A673 (cell line): ENCODE results near the gene ANO7.

Experiments used
- EZH2 ChIP-seq: fragments of 200-600 bp; sonication (generic); IDR thresholded peaks from 2 replicates; pipeline ENCODE4 v1.6.1; 2017; ENCODE audit warnings: borderline replicate concordance, low read depth, mild to moderate bottlenecking, mixed read lengths, antibody characterized with exemption, low read length; ENCODE audit not compliant: poor library complexity, severe bottlenecking
- TF ChIP-seq, protein P1 (sequence below): fragments of 300-800, 200-600 bp; sonication (generic); conservative IDR thresholded peaks from 2 replicates; pipeline ENCODE4 v1.5.1; 2017; ENCODE audit warnings: low read depth, mild to moderate bottlenecking, antibody characterized with exemption, low read length, moderate library complexity, mixed read lengths

DNA sequence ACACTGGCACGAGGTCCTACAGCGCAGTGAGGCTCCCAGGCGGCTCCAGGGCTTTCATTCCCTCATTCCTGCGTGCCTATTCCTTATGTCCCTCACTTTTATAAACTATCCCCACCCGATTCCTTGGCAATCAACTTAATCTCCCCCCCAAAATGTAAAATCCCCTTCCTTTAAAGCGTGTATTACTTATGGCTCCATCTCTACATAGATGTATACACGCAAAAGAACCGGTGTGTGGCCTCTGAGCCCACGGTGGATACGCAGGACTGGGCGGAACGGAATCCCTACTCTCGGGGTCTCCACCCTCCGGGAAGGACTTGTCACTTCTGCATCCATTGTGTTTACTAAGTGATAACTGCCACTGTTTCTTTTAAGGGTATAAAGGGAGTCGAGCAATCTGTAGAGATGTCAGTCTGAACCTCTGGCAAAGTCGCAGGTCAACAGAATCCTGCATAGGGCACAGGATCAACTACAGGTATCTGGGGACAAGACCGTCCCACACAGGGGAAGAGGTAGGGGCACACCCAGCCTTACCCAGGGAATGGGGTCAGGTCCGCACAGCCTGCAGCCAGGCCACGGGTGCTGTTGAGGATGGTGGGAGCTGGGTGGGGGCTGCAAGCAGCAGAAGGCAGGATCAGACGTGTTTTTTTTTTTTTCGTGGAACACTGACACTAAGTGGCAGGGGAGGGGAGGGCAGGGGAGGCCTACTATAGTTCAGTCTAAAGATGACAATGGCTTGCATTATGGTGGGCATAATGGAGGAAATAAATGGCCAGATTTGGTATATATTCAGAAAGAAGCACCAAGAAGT lies 84.9 kb downstream of the ANO7 start:
- no peak for TF ChIP-seq EZH2
- TF ChIP-seq, protein P1, sequence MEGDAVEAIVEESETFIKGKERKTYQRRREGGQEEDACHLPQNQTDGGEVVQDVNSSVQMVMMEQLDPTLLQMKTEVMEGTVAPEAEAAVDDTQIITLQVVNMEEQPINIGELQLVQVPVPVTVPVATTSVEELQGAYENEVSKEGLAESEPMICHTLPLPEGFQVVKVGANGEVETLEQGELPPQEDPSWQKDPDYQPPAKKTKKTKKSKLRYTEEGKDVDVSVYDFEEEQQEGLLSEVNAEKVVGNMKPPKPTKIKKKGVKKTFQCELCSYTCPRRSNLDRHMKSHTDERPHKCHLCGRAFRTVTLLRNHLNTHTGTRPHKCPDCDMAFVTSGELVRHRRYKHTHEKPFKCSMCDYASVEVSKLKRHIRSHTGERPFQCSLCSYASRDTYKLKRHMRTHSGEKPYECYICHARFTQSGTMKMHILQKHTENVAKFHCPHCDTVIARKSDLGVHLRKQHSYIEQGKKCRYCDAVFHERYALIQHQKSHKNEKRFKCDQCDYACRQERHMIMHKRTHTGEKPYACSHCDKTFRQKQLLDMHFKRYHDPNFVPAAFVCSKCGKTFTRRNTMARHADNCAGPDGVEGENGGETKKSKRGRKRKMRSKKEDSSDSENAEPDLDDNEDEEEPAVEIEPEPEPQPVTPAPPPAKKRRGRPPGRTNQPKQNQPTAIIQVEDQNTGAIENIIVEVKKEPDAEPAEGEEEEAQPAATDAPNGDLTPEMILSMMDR = 0 out of 2 replicates have a peak, but pooled peaks have one; percentile 13
